Liver (tissue), 9 donors: ENCODE data around the gene SLC5A2. TPM values are rescaled to one million over a fixed set of nuclear protein-coding genes. Genes with fewer than 3 reads are reported as not detected.

Source experiments
- DNase-seq: peaks from one replicate; pipeline ENCODE4 v3.0.0-alpha.2; 2017; ENCODE audit warnings: low spot score
- H3K27ac ChIP-seq, 2 donors: one replicate each; pipeline ENCODE4 v1.7.0; 2013; ENCODE audit warnings: inconsistent platforms in 2 of 2, low read length in 2 of 2, control low read depth in 1 of 2, low read depth in 1 of 2, mild to moderate bottlenecking in 1 of 2
- H3K27me3 ChIP-seq, 4 donors: one replicate each; pipeline versions ENCODE4 v1.6.1 to v1.7.0; 2013; ENCODE audit warnings: low read length in 3 of 4, inconsistent platforms in 1 of 4, mild to moderate bottlenecking in 1 of 4, moderate library complexity in 1 of 4; ENCODE audit not compliant: control insufficient read depth in 4 of 4, insufficient read depth in 4 of 4
- H3K36me3 ChIP-seq, 4 donors: one replicate each; pipeline versions ENCODE4 v1.6.1 to v1.7.0; 2013; ENCODE audit warnings: low read length in 3 of 4, mild to moderate bottlenecking in 3 of 4, low read depth in 1 of 4, moderate library complexity in 1 of 4; ENCODE audit not compliant: control insufficient read depth in 4 of 4, insufficient read depth in 3 of 4
- H3K4me1 ChIP-seq, 4 donors: one replicate each; pipeline versions ENCODE4 v1.6.1 to v1.7.0; 2013; ENCODE audit warnings: low read length in 3 of 4, mild to moderate bottlenecking in 3 of 4, moderate library complexity in 1 of 4; ENCODE audit not compliant: control insufficient read depth in 4 of 4, insufficient read depth in 4 of 4
- H3K4me3 ChIP-seq, 3 donors: one replicate each; pipeline versions ENCODE4 v1.6.1 to v1.7.0; 2013; ENCODE audit warnings: low read length in 3 of 3, control low read depth in 1 of 3, low read depth in 1 of 3, mild to moderate bottlenecking in 1 of 3
- H3K9ac ChIP-seq, 2 donors: one replicate each; pipeline ENCODE4 v1.7.0; 2013; ENCODE audit warnings: low read length in 2 of 2, mild to moderate bottlenecking in 2 of 2, moderate library complexity in 2 of 2, control low read depth in 1 of 2, low read depth in 1 of 2
- H3K9me3 ChIP-seq, 4 donors: one replicate each; pipeline versions ENCODE4 v1.6.1 to v1.7.0; 2013; ENCODE audit warnings: low read length in 3 of 4; ENCODE audit not compliant: control insufficient read depth in 4 of 4
- ATF3 ChIP-seq: IDR thresholded peaks from 2 replicates; pipeline ENCODE4 v1.6.1; 2016; ENCODE audit warnings: antibody characterized with exemption
- EGR1 ChIP-seq, 2 donors: IDR thresholded peaks; 2 replicates each; pipeline ENCODE4 v1.6.1; 2016 to 2018; ENCODE audit warnings: antibody characterized with exemption in 2 of 2, low read depth in 2 of 2
- FOXA1 ChIP-seq: IDR thresholded peaks from 2 replicates; pipeline ENCODE4 v1.6.1; 2016; ENCODE audit warnings: antibody characterized with exemption
- FOXA2 ChIP-seq: IDR thresholded peaks from 2 replicates; pipeline ENCODE4 v1.6.1; 2016; ENCODE audit warnings: antibody characterized with exemption
- HNF4A ChIP-seq, 2 donors: conservative IDR thresholded peaks; 2 replicates each; pipeline ENCODE4 v1.6.1; 2016; ENCODE audit warnings: antibody characterized with exemption in 2 of 2, mild to moderate bottlenecking in 2 of 2
- JUND ChIP-seq, 2 donors: IDR thresholded peaks; 2 replicates each; pipeline ENCODE4 v1.6.1; 2016; ENCODE audit warnings: antibody characterized with exemption in 2 of 2
- NR2F2 ChIP-seq: IDR thresholded peaks from 2 replicates; pipeline ENCODE4 v1.6.1; 2016; ENCODE audit warnings: antibody characterized with exemption
- RAD21 ChIP-seq, 2 donors: IDR thresholded peaks; 2 replicates each; pipeline ENCODE4 v1.6.1; 2016; ENCODE audit warnings: antibody characterized with exemption in 2 of 2, mild to moderate bottlenecking in 2 of 2
- RXRA ChIP-seq, 2 donors: IDR thresholded peaks; 2 replicates each; pipeline ENCODE4 v1.6.1; 2017 to 2018; ENCODE audit warnings: antibody characterized with exemption in 2 of 2, mild to moderate bottlenecking in 1 of 2
- SP1 ChIP-seq: IDR thresholded peaks from 2 replicates; pipeline ENCODE4 v1.6.1; 2018; ENCODE audit warnings: antibody characterized with exemption, mild to moderate bottlenecking
- TAF1 ChIP-seq: conservative IDR thresholded peaks from 2 replicates; pipeline ENCODE4 v1.6.1; 2016; ENCODE audit warnings: antibody characterized with exemption, mild to moderate bottlenecking
- YY1 ChIP-seq: IDR thresholded peaks from 2 replicates; pipeline ENCODE4 v1.6.1; 2016; ENCODE audit warnings: antibody characterized with exemption, mild to moderate bottlenecking
- WGBS: extraction: QIAGEN DNeasy Blood & Tissue Kit; methylation state at CpG from one replicate; pipeline ENCODE4 v1.1.7; 2013; 5-methylcytosine and 5-hydroxymethylcytosine counted together
- polyA plus RNA-seq, 2 donors: library from polyadenylated mRNA; stranded (reverse) in 1 of 2; unstranded in 1 of 2; fragments of 200-250 nt in 1 of 2; fragments of >200 nt in 1 of 2; fragmentation: Nextera tagmentation in 1 of 2; extraction: Ambion mirVana in 1 of 2; gene quantifications; one replicate each; pipeline versions ENCODE4 v1.2.1 to v1.2.3, GENCODE V29; 2013 to 2015
- total RNA-seq, 2 donors: library from RNA; depleted of rRNA; stranded (reverse); fragments of >200 nt; gene quantifications; one replicate each; pipeline ENCODE4 v1.2.3, GENCODE V29; 2014
- TF ChIP-seq, protein P1 (sequence below): IDR thresholded peaks from 2 replicates; pipeline ENCODE4 v1.6.1; 2016; ENCODE audit warnings: antibody characterized with exemption, mild to moderate bottlenecking
- TF ChIP-seq, protein P2 (sequence below): IDR thresholded peaks from 2 replicates; pipeline ENCODE4 v1.6.1; 2016; ENCODE audit warnings: antibody characterized with exemption
- donor health status: healthy.
- donor health status: healthy.
- donor health status: healthy.
- donor health status: healthy.
- donor health status: healthy.

SLC5A2 gene
- total and polyA plus RNA-seq, 4 donors, result 0.14 to 8.1 (median 0.93) TPM; not detected in 1

GRCh38 chr16:31529108-31529936 lies 46.4 kb downstream of the SLC5A2 start:
- WGBS, result 6% methylated on average over 52 of the region's 52 CpGs
- TF ChIP-seq RXRA (IDR thresholded peaks at IDR 0.05) (no peak), HNF4A (conservative IDR thresholded peaks at IDR 0.05) (no peak), FOXA1 (no peak), SP1 (no peak)
- Histone ChIP-seq H3K9me3 (no peaks in the 10 kb centered on the region), H3K27me3 (peaks cover 0 to 8% (median 2%) of the 10 kb centered on the region in 4 donors), H3K9ac (no peak overlapping the region), H3K4me3 (peak overlapping the region in 1 of 3 donors; percentile 31), H3K4me1 (no peaks in the 10 kb centered on the region), H3K36me3 (no peaks in the 10 kb centered on the region), H3K27ac (no peak overlapping the region)
- peak; percentile 69 for DNase-seq

DNA sequence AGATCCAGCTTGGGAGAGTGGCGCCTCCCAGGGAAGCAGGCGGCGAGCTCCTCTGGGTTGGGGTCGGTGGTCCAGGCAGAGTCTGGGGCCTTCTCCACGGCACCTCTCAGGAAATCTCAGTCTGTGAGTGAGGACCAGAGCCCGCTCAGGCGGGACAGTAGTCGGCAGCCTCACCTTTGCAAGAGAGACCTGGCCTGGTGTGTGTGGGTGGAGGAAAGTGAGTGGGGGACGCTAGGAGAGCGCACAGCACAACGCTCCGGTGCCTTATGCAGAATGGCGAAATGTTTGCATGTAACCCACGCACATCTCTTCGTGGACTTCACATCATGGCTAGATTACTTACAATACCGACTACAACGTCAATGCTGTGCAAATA lies 47.0 kb downstream of the SLC5A2 start:
- no peak for DNase-seq
- H3K27ac ChIP-seq, result no peak overlapping the region
- H3K9me3 ChIP-seq, result no peaks in the 10 kb centered on the region
- H3K9ac ChIP-seq, result no peak overlapping the region
- 29% methylated on average over 17 of the region's 17 CpGs for WGBS
- H3K4me3 ChIP-seq, result peak overlapping the region in 1 of 3 donors; percentile 31
- peaks cover 0 to 7% (median 2%) of the 10 kb centered on the region in 4 donors for H3K27me3 ChIP-seq
- no peaks in the 10 kb centered on the region for H3K36me3 ChIP-seq
- no peaks in the 10 kb centered on the region for H3K4me1 ChIP-seq
- TF ChIP-seq EGR1 (IDR thresholded peaks at IDR 0.05; ENCODE audit: low read depth in 2 of 2) (no peak), NR2F2 (no peak), ATF3 (no peak), TAF1 (no peak), RAD21 (IDR thresholded peaks at IDR 0.05) (no peak), SP1 (no peak), YY1 (no peak)
- TF ChIP-seq, protein P1, sequence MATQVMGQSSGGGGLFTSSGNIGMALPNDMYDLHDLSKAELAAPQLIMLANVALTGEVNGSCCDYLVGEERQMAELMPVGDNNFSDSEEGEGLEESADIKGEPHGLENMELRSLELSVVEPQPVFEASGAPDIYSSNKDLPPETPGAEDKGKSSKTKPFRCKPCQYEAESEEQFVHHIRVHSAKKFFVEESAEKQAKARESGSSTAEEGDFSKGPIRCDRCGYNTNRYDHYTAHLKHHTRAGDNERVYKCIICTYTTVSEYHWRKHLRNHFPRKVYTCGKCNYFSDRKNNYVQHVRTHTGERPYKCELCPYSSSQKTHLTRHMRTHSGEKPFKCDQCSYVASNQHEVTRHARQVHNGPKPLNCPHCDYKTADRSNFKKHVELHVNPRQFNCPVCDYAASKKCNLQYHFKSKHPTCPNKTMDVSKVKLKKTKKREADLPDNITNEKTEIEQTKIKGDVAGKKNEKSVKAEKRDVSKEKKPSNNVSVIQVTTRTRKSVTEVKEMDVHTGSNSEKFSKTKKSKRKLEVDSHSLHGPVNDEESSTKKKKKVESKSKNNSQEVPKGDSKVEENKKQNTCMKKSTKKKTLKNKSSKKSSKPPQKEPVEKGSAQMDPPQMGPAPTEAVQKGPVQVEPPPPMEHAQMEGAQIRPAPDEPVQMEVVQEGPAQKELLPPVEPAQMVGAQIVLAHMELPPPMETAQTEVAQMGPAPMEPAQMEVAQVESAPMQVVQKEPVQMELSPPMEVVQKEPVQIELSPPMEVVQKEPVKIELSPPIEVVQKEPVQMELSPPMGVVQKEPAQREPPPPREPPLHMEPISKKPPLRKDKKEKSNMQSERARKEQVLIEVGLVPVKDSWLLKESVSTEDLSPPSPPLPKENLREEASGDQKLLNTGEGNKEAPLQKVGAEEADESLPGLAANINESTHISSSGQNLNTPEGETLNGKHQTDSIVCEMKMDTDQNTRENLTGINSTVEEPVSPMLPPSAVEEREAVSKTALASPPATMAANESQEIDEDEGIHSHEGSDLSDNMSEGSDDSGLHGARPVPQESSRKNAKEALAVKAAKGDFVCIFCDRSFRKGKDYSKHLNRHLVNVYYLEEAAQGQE, result no peak
- TF ChIP-seq, protein P2, sequence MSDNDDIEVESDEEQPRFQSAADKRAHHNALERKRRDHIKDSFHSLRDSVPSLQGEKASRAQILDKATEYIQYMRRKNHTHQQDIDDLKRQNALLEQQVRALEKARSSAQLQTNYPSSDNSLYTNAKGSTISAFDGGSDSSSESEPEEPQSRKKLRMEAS, result no peak

DNA sequence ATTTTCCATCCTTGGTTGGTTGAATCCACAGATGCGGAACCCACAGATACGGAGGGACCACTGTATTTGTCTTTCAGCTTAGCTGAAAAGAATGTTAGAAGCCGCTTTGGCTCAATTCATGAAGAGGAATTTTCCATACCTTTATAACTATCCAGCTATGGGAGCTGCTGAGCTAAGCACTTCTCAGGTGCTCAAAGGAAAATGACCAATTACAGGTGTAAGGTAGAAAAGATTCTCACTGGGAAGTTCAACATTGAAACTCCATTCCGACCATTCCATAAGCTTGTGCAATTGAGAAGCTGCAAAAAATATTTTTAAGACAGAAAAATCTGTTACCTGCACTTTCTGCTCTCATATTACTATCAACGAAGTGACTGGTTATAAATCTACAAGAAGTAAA lies 47.5 kb downstream of the SLC5A2 start:
- 66% methylated on average over 5 of the region's 5 CpGs for WGBS
- TF ChIP-seq FOXA1 (no peak), RXRA (IDR thresholded peaks at IDR 0.05) (no peak), FOXA2 (no peak), JUND (IDR thresholded peaks at IDR 0.05) (no peak)
- Histone ChIP-seq H3K27me3 (peaks cover 0 to 7% (median 2%) of the 10 kb centered on the region in 4 donors), H3K4me1 (no peaks in the 10 kb centered on the region), H3K4me3 (no peak overlapping the region), H3K9ac (no peak overlapping the region), H3K9me3 (no peaks in the 10 kb centered on the region), H3K27ac (no peak overlapping the region), H3K36me3 (no peaks in the 10 kb centered on the region)
- DNase-seq, result no peak
